Epithelial cell of proximal tubule (primary cell): Measurements from ENCODE around the gene TM4SF5. TPM values are rescaled to one million over a fixed set of nuclear protein-coding genes. Genes with fewer than 3 reads are reported as not detected.

Experiments
- DNase-seq: peaks from one replicate; pipeline ENCODE4 v3.0.0-alpha.2; 2011; ENCODE audit warnings: low read depth
- H3K4me3 ChIP-seq: 2 replicates; pipeline ENCODE4 v1.5.1; 2011; ENCODE audit warnings: low read depth, mild to moderate bottlenecking, low read length
- total RNA-seq: library from RNA; depleted of rRNA; stranded (reverse); fragments of >200 nt; gene quantifications from 2 replicates; pipeline ENCODE4 v1.2.3, GENCODE V29; 2015
- TF ChIP-seq, protein P1 (sequence below): conservative IDR thresholded peaks from 2 replicates; pipeline ENCODE4 v1.5.1; 2012; ENCODE audit warnings: low read depth, mild to moderate bottlenecking, low read length

TM4SF5 gene
- total RNA-seq, 1 donor from 2014 or later, result not detected

DNA sequence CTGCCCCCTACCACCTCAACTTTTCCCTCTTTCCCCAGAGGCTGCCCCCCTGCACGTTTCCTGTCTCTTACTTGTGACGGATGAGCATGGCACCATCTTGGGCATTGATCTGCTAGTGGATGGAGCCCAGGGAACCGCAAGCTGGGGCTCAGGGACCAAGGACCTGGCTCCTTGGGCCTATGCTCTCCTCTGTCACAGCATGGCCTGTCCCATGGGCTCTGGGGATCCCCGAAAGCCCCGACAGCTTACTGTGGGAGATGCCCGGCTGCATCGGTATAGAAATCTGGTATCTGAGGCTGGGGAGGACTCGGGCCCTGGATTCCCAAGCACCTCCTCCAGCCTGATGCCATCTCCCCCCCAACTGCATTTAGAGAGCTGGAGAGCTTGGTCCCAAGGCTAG lies 30.1 kb upstream of the TM4SF5 start:
- no peak for DNase-seq
- TF ChIP-seq, protein P1, sequence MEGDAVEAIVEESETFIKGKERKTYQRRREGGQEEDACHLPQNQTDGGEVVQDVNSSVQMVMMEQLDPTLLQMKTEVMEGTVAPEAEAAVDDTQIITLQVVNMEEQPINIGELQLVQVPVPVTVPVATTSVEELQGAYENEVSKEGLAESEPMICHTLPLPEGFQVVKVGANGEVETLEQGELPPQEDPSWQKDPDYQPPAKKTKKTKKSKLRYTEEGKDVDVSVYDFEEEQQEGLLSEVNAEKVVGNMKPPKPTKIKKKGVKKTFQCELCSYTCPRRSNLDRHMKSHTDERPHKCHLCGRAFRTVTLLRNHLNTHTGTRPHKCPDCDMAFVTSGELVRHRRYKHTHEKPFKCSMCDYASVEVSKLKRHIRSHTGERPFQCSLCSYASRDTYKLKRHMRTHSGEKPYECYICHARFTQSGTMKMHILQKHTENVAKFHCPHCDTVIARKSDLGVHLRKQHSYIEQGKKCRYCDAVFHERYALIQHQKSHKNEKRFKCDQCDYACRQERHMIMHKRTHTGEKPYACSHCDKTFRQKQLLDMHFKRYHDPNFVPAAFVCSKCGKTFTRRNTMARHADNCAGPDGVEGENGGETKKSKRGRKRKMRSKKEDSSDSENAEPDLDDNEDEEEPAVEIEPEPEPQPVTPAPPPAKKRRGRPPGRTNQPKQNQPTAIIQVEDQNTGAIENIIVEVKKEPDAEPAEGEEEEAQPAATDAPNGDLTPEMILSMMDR, result no peak
- H3K4me3 ChIP-seq, result no peak overlapping the region

DNA sequence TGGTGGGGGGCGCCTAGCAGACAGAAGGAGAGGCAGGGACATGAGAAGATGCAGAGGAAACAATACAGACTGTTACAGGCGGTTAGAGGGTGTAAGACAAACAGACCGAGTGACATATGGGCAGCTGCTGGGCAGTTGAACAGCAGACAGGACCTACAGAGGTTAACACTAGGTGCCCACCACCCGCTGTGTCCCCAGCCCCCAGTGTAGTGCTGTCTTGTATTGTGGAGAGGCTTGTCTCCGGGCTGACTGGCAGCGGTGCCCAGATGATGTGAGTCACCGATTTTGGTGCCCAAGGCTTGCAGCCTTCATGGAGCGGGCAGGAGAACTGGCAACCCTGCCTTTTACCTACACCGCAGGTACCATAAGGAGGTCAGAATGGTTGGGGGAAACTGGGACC lies 29.6 kb upstream of the TM4SF5 start:
- TF ChIP-seq, protein P1, result no peak
- no peak for DNase-seq
- no peak overlapping the region for H3K4me3 ChIP-seq

DNA sequence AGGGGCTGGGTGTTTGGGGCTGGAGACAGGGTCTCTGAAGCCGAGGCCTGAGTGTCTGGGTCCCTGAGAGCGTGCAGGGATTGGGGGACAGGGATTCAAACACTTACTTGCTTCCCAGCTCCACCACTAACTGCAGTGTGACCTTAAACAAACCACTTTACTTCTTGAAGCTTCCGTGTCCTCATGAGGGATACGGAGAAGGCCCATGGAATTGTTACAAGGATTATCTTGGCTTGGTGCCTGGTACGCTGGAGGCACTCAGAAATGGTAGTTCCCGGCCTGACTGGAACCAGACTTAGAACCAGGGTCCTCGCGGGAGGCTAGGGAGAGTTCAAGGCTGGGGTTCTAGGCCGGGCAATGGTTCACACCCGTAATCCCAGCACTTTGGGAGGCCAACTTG lies 29.1 kb upstream of the TM4SF5 start:
- TF ChIP-seq, protein P1, result no peak
- DNase-seq, result no peak
- no peak overlapping the region for H3K4me3 ChIP-seq

DNA sequence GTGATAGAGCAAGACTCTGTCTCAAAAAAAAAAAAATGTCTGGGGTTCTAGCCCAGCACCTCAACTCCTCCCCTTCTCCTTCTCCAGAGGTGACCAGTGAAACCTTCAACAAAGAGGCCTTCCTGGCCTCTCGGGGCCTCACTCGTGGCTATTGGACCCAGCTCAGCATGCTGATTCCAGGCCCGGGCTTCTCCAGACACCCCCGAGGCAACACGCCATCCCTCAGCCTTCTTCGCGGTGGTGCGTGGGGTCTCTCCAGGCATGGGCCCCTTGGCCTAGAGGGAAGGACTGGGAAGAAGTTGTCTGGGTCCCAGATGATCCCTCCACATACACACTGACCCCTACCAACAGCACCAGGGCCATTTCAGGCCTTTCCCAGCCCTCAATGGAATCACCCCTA lies 28.5 kb upstream of the TM4SF5 start:
- TF ChIP-seq, protein P1, result no peak
- H3K4me3 ChIP-seq, result no peak overlapping the region
- DNase-seq, result no peak

DNA sequence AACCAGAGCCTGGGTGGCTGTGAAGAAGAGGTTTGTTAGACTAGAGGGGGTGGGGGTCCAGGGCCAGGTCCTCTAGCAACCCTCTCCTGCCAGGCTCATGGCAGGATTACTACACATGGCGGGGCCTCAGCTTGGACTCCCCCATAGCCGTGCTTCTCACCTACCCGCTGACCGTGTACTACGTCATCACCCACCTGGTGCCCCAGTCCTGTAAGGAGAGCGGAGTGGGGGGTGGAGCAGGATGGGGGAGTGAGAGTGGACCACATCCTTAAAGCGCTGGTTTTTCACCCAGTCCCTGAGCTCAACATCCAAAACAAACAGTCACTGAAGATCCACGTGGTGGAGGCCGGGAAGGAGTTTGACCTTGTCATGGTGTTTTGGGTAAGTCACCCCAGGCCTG lies 27.8 kb upstream of the TM4SF5 start:
- H3K4me3 ChIP-seq, result no peak overlapping the region
- DNase-seq, result no peak
- TF ChIP-seq, protein P1, result no peak

DNA sequence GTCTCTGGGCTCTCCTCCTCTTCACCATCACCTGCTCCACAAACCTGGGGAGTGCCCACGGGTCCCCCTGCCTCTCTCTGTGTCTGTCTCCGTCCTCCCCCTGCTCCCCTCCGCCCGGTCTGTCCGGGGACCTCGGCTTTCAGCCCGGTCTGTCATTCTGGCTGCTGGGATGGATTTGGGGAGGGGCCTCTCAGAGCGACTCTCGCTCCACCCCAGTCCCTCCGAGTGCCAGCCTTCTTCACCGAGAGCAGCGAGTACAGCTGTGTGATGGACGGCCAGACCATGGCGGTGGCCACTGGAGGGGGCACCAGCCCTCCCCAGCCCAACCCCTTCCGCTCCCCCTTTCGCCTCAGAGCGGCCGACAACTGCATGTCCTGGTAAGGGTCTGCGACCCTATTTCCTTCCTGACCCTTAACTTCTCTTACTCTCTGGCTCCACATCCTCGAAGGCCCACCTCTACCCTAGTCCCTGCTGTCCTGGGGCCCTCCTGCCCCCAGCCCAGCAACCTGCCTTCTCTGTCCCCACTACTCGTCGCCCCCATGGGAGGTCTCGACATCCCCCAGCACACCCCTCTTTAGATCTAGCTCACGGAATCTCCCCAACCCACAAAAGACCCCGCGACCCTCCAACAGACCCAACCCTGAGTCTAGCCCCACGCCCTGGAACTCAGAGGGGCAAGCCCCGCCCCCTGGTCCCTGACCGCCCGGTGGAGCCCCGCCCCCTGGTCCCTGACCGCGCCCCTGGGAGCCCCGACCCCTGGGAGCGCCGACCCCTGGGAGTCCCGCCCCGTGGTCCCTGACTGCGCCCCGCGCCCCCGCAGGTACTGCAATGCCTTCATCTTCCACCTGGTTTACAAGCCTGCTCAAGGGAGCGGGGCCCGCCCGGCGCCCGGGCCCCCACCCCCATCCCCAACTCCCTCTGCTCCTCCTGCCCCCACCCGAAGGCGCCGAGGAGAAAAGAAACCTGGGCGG lies 26.4 kb upstream of the TM4SF5 start:
- DNase-seq, result no peak
- TF ChIP-seq, protein P1, result no peak
- no peak overlapping the region for H3K4me3 ChIP-seq

DNA sequence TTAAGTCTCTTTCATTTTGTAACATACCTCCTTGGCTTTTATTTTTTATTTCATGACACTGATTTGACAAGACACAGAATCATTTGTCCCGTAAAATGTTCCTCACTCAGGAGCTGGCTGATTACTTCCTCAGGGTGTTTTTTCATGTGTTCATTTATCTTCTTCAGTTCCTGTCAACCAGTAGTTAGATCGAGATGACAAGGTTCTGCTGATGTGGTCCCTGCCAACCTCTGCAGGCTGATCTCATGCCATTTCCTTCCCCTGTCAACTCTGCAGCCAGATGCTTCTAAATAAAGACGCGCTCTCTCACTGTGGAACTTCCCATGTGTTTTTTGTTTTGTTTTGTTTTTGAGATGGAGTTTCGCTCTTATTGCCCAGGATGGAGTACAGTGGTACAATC lies 23.8 kb upstream of the TM4SF5 start:
- H3K4me3 ChIP-seq, result no peak overlapping the region
- TF ChIP-seq, protein P1, result no peak
- DNase-seq, result no peak
